GM19099 (cell line): Measurements from ENCODE around the gene TNFSF10.

Source experiments
- POLR2A ChIP-seq: IDR thresholded peaks from 3 replicates; pipeline ENCODE4 v1.6.1; 2011; ENCODE audit warnings: low read depth; ENCODE audit not compliant: insufficient read length; ENCODE audit errors: extremely low read depth

Gene TNFSF10

DNA sequence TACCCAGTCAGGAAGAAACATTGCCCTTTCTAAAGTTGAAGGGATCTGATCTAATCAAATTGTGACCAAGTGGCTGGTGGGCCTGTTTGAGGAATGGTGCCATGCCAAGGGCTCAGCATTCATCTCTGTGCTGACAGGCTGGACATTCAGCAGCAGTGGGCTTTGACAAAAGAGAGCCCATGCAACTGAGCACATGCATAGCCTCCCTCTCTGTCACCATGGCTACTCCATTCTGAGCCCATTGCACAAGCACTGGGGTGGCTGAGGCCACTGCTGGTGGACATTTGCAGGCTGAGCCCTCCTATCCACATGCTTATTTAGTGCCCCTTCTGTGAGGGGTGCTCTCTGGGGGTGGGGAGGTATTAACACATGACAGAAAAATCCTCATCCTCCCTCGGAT is 28.6 kb upstream of the TNFSF10 start:
- no peak for TF ChIP-seq POLR2A

DNA sequence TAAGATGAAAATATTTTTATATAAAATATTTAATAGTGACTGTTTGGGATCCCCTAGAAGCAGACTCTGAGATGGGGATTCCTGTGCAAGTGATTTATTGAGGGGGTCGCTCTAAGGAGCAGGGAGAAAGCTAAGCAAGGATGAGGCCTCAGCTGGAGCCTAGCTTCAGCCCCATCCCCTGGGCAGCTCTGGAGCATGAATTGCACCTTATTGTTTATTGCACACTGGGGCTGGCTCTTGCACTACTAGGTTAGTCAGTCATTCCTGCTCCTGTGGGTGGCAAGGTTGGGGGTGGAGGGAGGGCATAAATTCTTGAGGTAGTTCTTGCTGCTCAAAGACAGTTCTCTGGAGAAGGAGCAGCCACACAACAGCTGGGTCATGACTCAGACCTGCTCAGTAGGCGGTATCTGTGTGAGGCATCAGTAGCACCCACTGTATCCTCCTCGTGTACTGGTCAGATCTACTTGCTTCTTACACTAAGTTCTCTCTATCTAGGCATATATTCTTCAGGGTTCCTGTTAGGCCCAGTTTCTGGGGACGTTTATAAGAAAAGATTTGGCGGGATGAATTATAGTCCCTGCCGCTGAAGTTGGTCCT is 27.2 kb upstream of the TNFSF10 start:
- TF ChIP-seq POLR2A, result no peak

DNA sequence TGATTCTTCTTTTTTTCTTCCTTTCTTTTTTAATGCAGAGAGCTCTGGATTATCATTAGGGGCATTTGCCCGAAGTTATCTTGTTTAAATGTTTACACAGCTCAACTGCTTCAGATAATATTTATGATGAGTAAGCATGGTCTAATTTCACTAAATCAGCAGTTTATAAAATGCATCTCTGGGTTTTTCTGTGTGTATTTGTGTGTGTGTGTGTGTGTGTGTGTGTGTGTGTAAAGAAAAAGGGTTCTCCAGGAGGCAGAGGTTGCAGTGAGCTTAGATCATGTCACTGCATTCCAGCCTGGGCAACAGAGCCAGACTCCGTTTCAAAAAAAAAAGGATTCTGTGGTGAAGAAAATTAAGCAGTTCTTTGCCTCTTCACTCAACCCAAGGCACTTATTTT is 25.9 kb upstream of the TNFSF10 start:
- no peak for TF ChIP-seq POLR2A

DNA sequence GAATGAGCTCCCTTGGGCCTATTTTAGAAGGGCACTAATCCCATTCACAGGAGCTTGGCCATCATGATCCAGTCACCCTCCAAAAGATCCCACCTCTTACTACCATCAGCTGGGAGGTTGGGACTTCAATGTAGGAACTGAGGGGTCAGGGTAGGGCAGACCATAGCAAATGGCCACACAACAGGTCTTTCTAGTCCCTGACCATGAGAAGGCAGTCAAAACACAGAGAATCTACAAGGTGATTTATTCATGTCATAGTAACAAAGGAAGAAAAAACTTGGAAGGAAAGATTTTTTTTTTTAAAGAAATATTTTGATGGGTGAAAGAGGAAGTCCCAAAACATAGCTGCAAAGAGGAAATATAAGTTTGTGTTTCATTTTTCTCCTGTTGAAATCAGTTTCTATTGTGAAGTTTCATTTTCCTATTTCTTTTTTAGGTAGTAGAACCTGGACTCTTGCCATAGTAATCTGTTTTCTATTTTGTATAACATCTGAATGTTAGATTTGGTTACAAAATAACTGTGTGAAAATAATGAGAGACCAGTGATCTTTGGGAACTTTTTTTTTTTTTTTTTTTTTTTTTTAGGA is 23.5 kb upstream of the TNFSF10 start:
- no peak for TF ChIP-seq POLR2A

DNA sequence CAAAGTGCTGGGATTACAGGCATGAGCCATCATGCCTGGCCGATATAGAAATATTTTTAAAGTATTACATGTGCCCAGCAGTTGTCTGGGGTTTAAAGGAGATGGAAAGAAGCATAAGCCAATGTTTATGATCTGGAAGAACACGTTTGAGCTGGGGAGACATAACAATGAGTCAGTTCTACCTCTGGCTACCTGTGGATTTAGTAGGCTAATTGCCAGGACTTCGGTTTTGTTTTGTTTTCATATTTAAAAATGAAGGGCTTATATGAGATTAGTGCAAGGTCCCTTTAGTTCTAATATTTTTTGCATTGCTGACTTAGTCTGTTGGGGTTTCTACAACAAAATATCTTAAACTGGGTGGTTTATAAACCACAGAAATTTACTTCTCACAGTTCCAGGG is 22.9 kb upstream of the TNFSF10 start:
- TF ChIP-seq POLR2A, result no peak

DNA sequence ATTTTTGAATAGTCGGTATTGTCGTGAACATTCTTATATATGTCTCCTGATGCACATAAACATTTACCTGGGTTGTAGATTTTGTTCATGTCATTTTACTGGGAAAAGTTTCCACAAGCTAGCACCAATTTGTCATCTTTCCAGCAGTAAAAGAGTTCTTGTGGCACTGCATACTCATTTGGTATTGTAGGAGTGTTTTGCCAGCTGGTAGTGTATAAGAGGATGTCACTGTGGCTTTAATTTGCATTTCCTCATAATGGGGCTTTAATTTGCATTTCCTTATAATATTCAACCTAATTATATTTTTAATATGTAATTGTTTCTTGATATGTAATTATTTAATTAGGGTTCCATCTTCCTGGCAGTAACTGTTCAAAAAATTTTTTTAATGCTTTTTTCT is 21.2 kb upstream of the TNFSF10 start:
- TF ChIP-seq POLR2A, result no peak

DNA sequence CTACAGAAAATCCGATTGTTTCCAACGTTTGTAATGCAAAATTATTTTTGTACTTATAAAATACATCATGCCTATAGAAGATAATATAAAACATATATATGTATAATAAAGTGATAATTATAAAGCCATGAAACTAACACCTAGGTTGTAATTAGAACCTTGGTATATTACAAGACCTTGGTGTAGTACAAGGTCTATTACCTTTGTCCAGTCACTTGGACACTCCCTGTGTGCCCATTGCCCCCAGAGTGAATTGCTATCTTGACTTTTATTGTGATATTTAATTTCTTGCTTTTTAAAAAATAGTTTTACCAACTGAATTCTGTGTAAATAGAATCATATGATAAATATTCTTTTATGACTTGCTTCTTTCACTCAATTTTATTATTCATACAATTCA is 20.7 kb upstream of the TNFSF10 start:
- no peak for TF ChIP-seq POLR2A

DNA sequence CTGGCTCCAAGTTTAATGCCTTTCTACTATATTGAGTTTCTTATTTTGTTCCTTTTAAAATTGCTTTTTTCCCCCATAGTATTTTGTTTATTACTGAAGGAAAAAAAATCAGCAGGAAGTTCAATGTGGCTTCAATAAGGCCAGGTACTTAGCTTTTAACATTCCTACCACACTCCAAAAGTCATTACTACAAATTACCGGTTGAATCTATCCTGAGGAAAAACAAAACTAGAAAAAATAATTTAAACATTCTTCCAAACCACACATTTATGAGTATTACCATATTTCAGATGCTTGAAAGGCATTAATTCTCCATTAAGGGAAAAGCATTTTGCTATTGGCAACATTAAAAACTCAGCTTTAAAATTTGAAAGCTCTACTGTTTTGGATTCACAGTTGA is 20.2 kb upstream of the TNFSF10 start:
- no peak for TF ChIP-seq POLR2A

DNA sequence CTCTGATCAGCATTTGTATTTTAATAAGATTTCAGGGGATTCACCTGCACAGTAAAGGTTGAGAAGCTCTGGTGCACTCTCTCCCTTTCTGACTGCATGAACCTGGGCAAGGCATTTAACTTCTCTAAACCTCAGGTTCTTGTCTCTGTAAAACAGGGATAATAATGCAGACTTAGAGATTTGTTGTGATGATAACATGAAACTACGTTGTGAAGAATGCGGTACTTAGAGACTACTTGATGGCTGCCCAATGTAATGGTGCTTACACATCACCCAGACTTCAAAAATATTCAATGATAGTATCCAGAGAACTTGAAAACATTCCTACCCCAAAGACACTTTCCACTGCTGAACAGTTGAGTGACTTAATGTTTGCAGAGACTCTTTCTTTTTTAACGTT is 19.8 kb upstream of the TNFSF10 start:
- TF ChIP-seq POLR2A, result no peak

DNA sequence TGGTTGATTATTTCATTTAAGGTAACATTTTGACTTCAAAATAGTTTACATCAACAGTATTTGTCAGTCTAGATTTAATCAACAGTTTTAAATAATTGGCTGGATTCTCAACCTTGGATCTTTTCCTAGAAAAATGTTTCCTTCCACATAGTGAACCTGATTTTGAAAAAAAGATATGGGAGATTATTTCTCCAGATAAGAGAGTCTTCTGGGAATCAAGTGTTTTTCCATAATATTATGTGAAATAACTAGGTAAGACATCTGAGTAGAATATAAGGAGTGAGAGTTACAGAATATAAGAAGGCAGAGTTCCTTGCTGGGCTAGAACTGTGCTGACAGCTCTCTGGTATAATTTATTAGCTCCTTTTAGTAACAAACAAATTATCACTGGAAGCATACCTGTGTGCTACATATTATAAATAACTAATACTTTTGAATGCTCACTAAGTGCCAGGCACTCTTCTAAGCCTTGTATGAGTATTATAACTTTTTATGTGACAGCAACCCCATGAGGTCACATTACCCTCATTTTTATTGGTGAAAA is 18.8 kb upstream of the TNFSF10 start:
- no peak for TF ChIP-seq POLR2A

DNA sequence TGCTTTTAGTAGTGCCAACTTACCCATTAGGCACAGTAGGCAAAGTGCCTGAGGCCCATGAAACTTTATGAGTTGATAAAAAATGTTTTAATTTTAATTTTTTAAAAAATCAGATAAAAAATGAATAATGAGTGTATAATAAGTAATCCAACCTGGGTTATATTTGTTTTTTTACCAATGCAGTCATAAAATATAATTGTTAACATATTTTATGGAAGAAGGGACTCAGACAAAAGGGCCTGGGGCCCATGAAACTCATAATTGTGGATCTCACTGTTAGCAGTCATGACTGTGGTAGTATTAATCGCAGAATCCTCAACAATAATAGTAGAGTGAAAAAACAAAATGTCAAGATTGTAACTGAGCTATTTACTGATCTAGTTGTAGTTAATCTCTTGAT is 16.8 kb upstream of the TNFSF10 start:
- no peak for TF ChIP-seq POLR2A

DNA sequence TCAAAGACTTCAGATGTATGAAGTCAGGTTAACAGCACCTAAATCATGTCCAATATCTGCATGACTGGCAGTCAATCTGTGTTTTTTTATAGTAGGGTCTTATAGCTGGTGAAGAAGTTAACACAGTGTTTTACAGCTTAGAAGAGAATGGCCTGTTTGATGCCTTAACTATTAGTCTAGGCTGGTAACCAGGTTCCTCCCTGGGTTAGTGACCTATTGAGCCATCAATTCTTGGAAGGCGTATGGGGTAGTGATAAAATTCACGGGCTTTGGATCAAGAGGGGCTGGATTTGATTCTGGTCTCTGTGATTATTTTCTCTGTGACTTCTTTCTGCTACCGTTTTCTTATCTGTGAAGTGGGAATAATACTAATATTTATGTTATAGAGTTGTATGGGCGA is 16.0 kb upstream of the TNFSF10 start:
- TF ChIP-seq POLR2A, result no peak

DNA sequence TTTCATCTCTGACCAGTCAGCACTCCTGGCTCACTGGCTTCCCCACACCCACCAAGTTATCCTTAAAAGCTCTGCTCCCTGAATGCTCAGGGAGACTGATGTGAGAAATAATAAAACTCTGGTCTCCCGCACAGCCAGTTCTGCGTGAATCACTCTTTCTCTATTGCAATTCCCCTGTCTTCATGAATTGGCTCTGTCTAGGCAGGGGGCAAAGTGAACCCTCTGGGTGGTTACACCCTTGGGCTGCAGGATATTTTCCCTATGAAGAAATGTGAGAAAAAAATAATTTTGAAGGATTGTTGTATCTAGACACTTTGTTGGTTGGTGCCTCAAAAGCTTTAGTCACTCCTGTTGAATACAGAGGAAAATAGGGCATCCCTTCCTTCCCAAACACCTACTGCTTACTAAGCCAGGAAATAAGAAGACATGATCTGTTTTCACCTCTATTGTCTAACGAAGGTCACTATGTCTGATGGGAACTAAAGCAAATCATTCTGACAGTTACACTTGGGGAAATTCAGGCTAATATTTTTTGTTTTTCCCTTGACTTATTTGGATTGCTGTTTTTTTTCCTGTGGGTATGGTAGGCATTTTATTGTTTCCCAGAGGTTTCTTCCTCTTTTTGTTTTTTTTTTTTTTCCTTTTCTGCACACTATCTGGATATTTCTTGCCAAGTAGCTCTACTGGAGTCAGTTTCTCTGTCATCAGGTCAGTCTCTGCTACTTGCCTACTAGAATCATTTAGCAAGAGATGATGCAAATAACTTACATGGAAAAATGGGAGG is 15.3 kb upstream of the TNFSF10 start:
- TF ChIP-seq POLR2A, result no peak

DNA sequence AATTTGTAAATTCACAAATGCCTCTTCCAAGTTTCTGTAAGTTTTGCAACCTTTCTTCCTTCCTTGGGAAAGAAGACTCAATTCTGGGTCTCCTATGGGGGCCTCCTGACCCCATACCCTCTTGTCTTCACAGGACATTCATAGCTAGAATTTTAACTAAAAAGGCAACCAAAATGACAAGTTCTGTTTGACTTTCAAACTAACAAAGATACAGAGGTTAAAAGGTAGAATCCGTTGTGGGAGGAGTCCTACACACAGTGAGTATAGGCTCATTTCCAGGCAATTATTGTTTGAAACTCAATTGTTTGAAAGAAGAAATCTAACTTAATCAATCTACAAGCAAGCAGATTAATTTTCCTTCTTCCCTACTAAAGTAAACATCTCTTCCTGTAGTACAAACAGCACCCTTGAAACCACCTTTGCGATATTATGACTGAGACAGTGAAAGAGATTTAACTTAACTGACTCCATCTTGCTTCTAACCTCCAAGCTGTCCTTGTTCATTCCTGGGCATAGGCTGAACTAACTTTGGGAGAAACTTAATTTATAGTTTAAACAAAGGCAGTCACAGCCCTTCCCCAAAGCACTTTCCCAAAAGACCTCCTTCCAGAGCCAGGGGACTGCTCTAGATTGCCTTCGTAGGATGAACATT is 14.4 kb upstream of the TNFSF10 start:
- no peak for TF ChIP-seq POLR2A

DNA sequence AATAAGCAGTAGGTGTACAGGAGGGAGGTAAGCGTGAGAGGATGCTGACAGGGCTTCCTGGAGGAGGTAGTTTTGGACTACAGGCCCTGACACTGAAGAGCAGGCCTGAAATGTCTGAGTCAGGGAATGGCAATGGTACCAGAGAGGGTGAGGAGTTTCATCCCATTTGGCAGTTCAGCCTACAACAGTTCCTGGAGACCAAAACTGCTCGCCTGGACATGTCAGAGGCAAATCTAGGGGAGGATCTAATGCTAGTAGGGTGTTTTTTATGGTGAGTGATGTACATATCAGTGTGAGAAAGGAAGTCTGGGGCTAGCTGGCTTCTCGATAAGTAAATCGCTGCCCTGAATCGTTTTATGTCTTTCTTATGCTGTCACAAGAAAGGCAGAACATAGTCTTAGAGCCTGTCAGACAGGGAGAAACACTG is 13.8 kb upstream of the TNFSF10 start:
- no peak for TF ChIP-seq POLR2A
